Coronary artery (tissue), 2 donors: ENCODE results near the gene PLXDC1.
A peak's percentile ranks its signal among the peaks of the same experiment; 100 is the strongest.

Source experiments
- DNase-seq: peaks from one replicate; pipeline ENCODE4 v3.0.0-alpha.2; 2017; ENCODE audit warnings: low spot score
- H3K27ac ChIP-seq, 2 donors: fragments of 200-600 bp; sonication (generic); one replicate each; pipeline ENCODE4 v1.5.1; 2016 to 2019
- H3K4me3 ChIP-seq: fragments of 200-600 bp; sonication (generic); 2 replicates; pipeline ENCODE4 v1.5.1; 2016; ENCODE audit warnings: mild to moderate bottlenecking, moderate library complexity
- TF ChIP-seq, protein P1 (sequence below): fragments of 200-600 bp; sonication (generic); IDR thresholded peaks from one replicate; pipeline ENCODE4 v1.5.1; 2019; ENCODE audit warnings: antibody characterized with exemption

PLXDC1 gene

DNA sequence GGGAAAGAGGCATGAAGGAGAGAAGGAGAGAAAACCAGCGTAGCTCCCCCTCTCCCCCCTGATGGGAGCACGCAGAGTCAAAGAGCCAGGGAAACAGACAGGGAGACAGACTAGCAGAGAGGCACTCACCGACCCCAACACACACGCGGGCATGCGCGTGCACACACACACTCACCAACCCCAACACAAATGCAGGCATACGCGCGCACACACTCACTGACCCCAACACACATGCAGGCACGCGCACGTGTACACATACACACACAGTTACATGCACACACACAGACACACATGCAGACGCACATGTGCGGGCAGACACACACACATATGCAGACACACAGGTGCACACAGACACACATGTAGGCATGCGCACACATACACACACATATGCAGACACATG is 41.5 kb upstream of the PLXDC1 start:
- H3K4me3 ChIP-seq, result peak overlapping the region; percentile 16
- no peak overlapping the region for H3K27ac ChIP-seq
- DNase-seq, result no peak
- TF ChIP-seq, protein P1, sequence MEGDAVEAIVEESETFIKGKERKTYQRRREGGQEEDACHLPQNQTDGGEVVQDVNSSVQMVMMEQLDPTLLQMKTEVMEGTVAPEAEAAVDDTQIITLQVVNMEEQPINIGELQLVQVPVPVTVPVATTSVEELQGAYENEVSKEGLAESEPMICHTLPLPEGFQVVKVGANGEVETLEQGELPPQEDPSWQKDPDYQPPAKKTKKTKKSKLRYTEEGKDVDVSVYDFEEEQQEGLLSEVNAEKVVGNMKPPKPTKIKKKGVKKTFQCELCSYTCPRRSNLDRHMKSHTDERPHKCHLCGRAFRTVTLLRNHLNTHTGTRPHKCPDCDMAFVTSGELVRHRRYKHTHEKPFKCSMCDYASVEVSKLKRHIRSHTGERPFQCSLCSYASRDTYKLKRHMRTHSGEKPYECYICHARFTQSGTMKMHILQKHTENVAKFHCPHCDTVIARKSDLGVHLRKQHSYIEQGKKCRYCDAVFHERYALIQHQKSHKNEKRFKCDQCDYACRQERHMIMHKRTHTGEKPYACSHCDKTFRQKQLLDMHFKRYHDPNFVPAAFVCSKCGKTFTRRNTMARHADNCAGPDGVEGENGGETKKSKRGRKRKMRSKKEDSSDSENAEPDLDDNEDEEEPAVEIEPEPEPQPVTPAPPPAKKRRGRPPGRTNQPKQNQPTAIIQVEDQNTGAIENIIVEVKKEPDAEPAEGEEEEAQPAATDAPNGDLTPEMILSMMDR, result no peak

- Histone ChIP-seq H3K27ac (no peak overlapping the region), H3K4me3 (no peak overlapping the region)
- TF ChIP-seq, protein P1, result no peak
- no peak for DNase-seq
Measured at GRCh38 chr17:39191750-39192510, 40.5 kb upstream of the PLXDC1 start.

- Histone ChIP-seq H3K4me3 (no peak overlapping the region), H3K27ac (no peak overlapping the region)
- no peak for DNase-seq
- TF ChIP-seq, protein P1, result no peak
Measured at GRCh38 chr17:39187152-39187830, 35.9 kb upstream of the PLXDC1 start.

- H3K4me3 ChIP-seq, result no peak overlapping the region
- DNase-seq, result no peak
- TF ChIP-seq, protein P1, result no peak
- no peak overlapping the region for H3K27ac ChIP-seq
Measured at GRCh38 chr17:39186481-39187002, 35.1 kb upstream of the PLXDC1 start.

DNA sequence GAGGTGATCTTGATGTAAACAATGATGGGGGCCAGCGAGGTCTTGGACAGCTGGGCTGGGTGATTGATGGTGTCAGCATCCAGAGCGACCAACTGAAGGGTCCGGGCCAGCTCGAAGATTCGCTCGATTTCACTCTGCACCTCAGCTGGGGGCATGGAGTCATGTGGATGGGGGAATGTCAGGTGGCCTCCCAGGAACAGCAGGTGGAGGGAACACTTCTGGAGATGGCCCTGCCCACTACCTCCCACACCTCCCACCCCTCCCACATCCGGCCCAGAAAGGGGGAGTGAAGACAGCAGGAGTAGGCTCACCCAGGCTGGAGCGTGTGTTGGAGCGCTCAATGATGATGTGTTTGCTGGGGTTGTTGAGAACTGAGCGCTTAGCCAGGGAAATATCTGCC is 32.3 kb upstream of the PLXDC1 start:
- no peak overlapping the region for H3K4me3 ChIP-seq
- no peak for DNase-seq
- TF ChIP-seq, protein P1, result no peak
- no peak overlapping the region for H3K27ac ChIP-seq

GRCh38 chr17:39183045-39183444 is 31.6 kb upstream of the PLXDC1 start:
- DNase-seq, result no peak
- Histone ChIP-seq H3K4me3 (no peak overlapping the region), H3K27ac (no peak overlapping the region)
- TF ChIP-seq, protein P1, result no peak

DNA sequence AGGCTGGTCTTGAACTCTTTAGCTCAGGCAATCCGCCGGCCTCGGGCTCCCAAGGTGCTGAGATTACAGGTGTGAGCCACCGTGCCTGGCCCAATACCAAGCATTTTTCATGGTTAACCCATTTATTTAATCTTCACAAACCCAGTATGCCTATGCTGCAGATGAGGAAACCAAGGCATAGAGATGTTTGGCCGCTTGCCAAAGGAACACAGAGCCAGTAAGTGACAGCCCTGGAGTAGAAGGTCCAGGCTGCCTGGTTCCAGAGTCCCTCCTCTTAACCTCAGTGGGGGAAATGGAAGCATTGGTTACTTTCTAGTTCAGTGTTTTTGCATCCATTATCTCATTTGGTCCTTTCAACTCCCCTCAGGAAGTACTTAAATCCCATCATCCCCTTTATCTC is 29.9 kb upstream of the PLXDC1 start:
- H3K4me3 ChIP-seq, result no peak overlapping the region
- no peak for DNase-seq
- TF ChIP-seq, protein P1, result no peak
- no peak overlapping the region for H3K27ac ChIP-seq
